Suprapubic skin (tissue), 4 donors: Measurements from ENCODE around the gene TSPO2. TPM values are rescaled to one million over a fixed set of nuclear protein-coding genes. Genes with fewer than 3 reads are reported as not detected.
A peak's percentile ranks its signal among the peaks of the same experiment; 100 is the strongest.

Experiments
- DNase-seq, 2 donors: peaks; one replicate each; pipeline ENCODE4 v3.0.0-alpha.2; 2019; ENCODE audit warnings: low spot score in 2 of 2
- H3K27ac ChIP-seq: fragments of 200-600 bp; sonication (generic); one replicate; pipeline ENCODE4 v1.5.1; 2019
- H3K27me3 ChIP-seq: fragments of 200-600 bp; sonication (generic); one replicate; pipeline ENCODE4 v1.5.1; 2019
- H3K36me3 ChIP-seq: fragments of 200-600 bp; sonication (generic); one replicate; pipeline ENCODE4 v1.5.1; 2019
- H3K4me1 ChIP-seq: fragments of 200-600 bp; sonication (generic); one replicate; pipeline ENCODE4 v1.5.1; 2019
- H3K4me3 ChIP-seq: fragments of 200-600 bp; sonication (generic); one replicate; pipeline ENCODE4 v1.5.1; 2019; ENCODE audit warnings: mild to moderate bottlenecking
- H3K9me3 ChIP-seq: fragments of 200-600 bp; sonication (generic); one replicate; pipeline ENCODE4 v1.5.1; 2019
- CTCF ChIP-seq, 2 donors: fragments of 200-600 bp in 1 of 2; fragments of 450-650 bp in 1 of 2; sonication (generic) in 1 of 2; IDR thresholded peaks; one replicate each; pipeline ENCODE4 v1.5.1; 2016 to 2019; ENCODE audit warnings: antibody characterized with exemption in 2 of 2, mild to moderate bottlenecking in 1 of 2, moderate library complexity in 1 of 2
- EP300 ChIP-seq: sonication (generic); formaldehyde crosslinking; IDR thresholded peaks from one replicate; pipeline ENCODE4 v1.6.1; 2017; ENCODE audit warnings: antibody characterized with exemption
- POLR2A ChIP-seq, 2 donors: fragments of 450-650 bp; IDR thresholded peaks; one replicate each; pipeline ENCODE4 v1.6.1; 2017; ENCODE audit warnings: antibody characterized with exemption in 2 of 2, mild to moderate bottlenecking in 2 of 2, moderate library complexity in 2 of 2
- POLR2AphosphoS5 ChIP-seq, 3 donors: sonication (generic); formaldehyde crosslinking; IDR thresholded peaks; one replicate each; pipeline ENCODE4 v1.6.1; 2017; ENCODE audit warnings: antibody characterized with exemption in 3 of 3
- WGBS: methylation state at CpG from one replicate; pipeline ENCODE4 v1.1.5; 2018; 5-methylcytosine and 5-hydroxymethylcytosine counted together
- total RNA-seq, 4 donors: library from RNA; depleted of rRNA; stranded (reverse); fragments of >200 nt; gene quantifications; one replicate each; pipeline ENCODE4 v1.1.0, GENCODE V29; 2016

The TSPO2 gene
- total RNA-seq, 4 donors from 2014 or later = not detected

DNA sequence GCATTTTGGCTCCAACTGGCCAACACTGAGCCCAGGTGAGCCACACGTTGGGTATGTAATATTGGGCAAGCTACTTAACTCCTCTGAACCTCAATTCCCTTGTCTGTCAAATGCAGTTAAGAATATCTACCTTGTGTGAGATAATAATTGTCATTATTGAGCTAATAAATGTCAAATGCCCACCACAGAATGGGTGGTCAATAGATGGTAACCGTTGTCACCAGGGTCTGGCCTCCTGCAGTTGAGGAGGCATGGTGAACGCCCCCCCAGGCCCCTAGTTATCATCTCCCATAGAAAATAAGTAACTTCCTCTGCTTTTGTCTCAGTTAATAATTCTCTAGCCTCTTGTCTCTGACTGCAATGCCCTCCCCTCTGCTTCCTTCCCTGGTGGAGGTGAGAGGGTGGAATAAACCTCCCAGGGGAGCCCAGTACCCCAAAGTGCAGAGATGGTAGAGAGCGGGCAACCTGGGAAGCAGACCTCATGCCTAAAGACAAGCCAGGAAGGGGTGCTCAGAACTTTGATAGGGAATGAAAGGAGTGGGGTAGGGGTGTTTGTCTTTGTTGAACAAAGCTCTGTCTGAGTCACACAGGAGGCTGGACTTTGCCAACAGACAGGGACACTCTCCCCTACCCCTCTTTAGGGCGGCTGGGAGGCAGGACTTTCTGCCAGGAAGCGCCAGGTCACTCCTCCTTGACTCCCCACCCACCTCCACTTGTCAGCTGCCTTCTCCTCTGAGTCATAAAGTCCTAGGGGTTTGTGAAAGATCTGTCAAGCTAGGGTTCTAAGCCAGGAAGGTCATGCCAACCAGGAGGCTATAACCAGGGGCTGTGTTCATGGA, 1.9 kb upstream of the TSPO2 start:
- peak in 1 of 2 donors; percentile 31 for DNase-seq
- Histone ChIP-seq H3K27ac (no peak overlapping the region), H3K4me1 (peaks cover 8% of the 10 kb centered on the region)

GRCh38 chr6:41040940-41041536, 1.2 kb upstream of the TSPO2 start:
- WGBS = 50% methylated on average over 1 of the region's 1 CpG

More for the DNA sequence above, 1.9 kb upstream of the TSPO2 start:
- H3K36me3 ChIP-seq = no peaks in the 10 kb centered on the region
- no peaks in the 10 kb centered on the region for H3K27me3 ChIP-seq
- H3K9me3 ChIP-seq = no peaks in the 10 kb centered on the region
- 70% methylated on average over 6 of the region's 6 CpGs for WGBS
- no peak overlapping the region for H3K4me3 ChIP-seq
- TF ChIP-seq POLR2AphosphoS5 (IDR thresholded peaks at IDR 0.05) (no peak), POLR2A (IDR thresholded peaks at IDR 0.05) (no peak), EP300 (no peak), CTCF (IDR thresholded peaks at IDR 0.05) (no peak)

GRCh38 chr6:41043151-41043550, 884 bp downstream of the TSPO2 start:
- Histone ChIP-seq H3K27me3 (no peaks in the 10 kb centered on the region), H3K9me3 (no peaks in the 10 kb centered on the region), H3K36me3 (no peaks in the 10 kb centered on the region), H3K4me3 (no peak overlapping the region), H3K4me1 (no peaks in the 10 kb centered on the region), H3K27ac (no peak overlapping the region)
- 98% methylated on average over 3 of the region's 3 CpGs for WGBS
- DNase-seq = no peak
- TF ChIP-seq EP300 (no peak), POLR2AphosphoS5 (IDR thresholded peaks at IDR 0.05) (no peak), CTCF (IDR thresholded peaks at IDR 0.05) (no peak), POLR2A (IDR thresholded peaks at IDR 0.05) (no peak)

More at GRCh38 chr6:41040940-41041536, 1.2 kb upstream of the TSPO2 start:
- Histone ChIP-seq H3K36me3 (no peaks in the 10 kb centered on the region), H3K4me1 (peaks cover 8% of the 10 kb centered on the region), H3K27me3 (no peaks in the 10 kb centered on the region), H3K4me3 (no peak overlapping the region), H3K9me3 (no peaks in the 10 kb centered on the region), H3K27ac (no peak overlapping the region)
- peak in 1 of 2 donors; percentile 31 for DNase-seq
- TF ChIP-seq POLR2A (IDR thresholded peaks at IDR 0.05) = no peak
- TF ChIP-seq POLR2AphosphoS5 (IDR thresholded peaks at IDR 0.05) = no peak
- TF ChIP-seq CTCF (IDR thresholded peaks at IDR 0.05) = no peak
- TF ChIP-seq EP300 = no peak

- Histone ChIP-seq H3K27me3 (no peaks in the 10 kb centered on the region), H3K9me3 (no peaks in the 10 kb centered on the region), H3K36me3 (no peaks in the 10 kb centered on the region), H3K4me3 (no peak overlapping the region), H3K4me1 (no peaks in the 10 kb centered on the region), H3K27ac (no peak overlapping the region)
- DNase-seq = no peak
- 66% methylated on average over 5 of the region's 5 CpGs for WGBS
- TF ChIP-seq CTCF (IDR thresholded peaks at IDR 0.05) (no peak), POLR2AphosphoS5 (IDR thresholded peaks at IDR 0.05) (no peak), POLR2A (IDR thresholded peaks at IDR 0.05) (no peak), EP300 (no peak)
These were observed 3.4 kb downstream of the TSPO2 start for GRCh38 chr6:41045664-41046063.

- Histone ChIP-seq H3K9me3 (no peaks in the 10 kb centered on the region), H3K36me3 (no peaks in the 10 kb centered on the region), H3K27ac (no peak overlapping the region), H3K4me1 (no peaks in the 10 kb centered on the region), H3K27me3 (no peaks in the 10 kb centered on the region), H3K4me3 (no peak overlapping the region)
- 100% methylated on average over 1 of the region's 1 CpG for WGBS
- TF ChIP-seq POLR2A (IDR thresholded peaks at IDR 0.05) = no peak
- no peak for TF ChIP-seq POLR2AphosphoS5 (IDR thresholded peaks at IDR 0.05)
- TF ChIP-seq CTCF (IDR thresholded peaks at IDR 0.05) = no peak
- no peak for TF ChIP-seq EP300
- DNase-seq = no peak
These were observed 3.8 kb downstream of the TSPO2 start for GRCh38 chr6:41046084-41046483.
